Panc1 (cell line): ENCODE results near the gene NCK2. TPM values are rescaled to one million over a fixed set of nuclear protein-coding genes. Genes with fewer than 3 reads are reported as not detected.

ENCODE experiments used
- ATAC-seq: fragments of 200-7000 bp; cut with Tn5 transposase; 2 replicates; pipeline ENCODE4 v1.9.1; 2020; ENCODE audit warnings: mild to moderate bottlenecking, moderate library complexity
- BruUV-seq: library from RNA; stranded (reverse); fragments of 400-500 nt; replicated peaks from 2 replicates; lab custom pipeline; 2021; lab: Mats Ljungman, UMichigan
- CTCF ChIA-PET: fragments of 300-600 bp; sonication (Branson Sonifier 250); formaldehyde crosslinking; loops from one replicate; lab custom pipeline; 2022; ENCODE audit warnings: antibody characterized with exemption; lab: Charles Lee
- POLR2A ChIA-PET: fragments of 300-600 bp; sonication (Branson Sonifier 250); formaldehyde crosslinking; loops from one replicate; lab custom pipeline; 2022; ENCODE audit warnings: antibody characterized with exemption; lab: Charles Lee
- DNase-seq: peaks from one replicate; pipeline ENCODE4 v3.0.0-alpha.2; 2010; ENCODE audit warnings: low read depth, low spot score
- H3K27ac ChIP-seq: 2 replicates; pipeline ENCODE4 v1.5.1; 2011; ENCODE audit warnings: mild to moderate bottlenecking, low read length, inconsistent platforms
- H3K27me3 ChIP-seq: fragments of 200-500 bp; sonication (Bioruptor generic); 2 replicates; pipeline ENCODE4 v1.6.0; 2014; ENCODE audit warnings: low read length, inconsistent platforms; ENCODE audit not compliant: control insufficient read depth, insufficient read depth
- H3K36me3 ChIP-seq: fragments of 200-500 bp; sonication (Bioruptor generic); 2 replicates; pipeline ENCODE4 v1.5.1; 2014; ENCODE audit warnings: inconsistent platforms, mild to moderate bottlenecking, low read length, moderate library complexity; ENCODE audit not compliant: control insufficient read depth, insufficient read depth
- H3K4me1 ChIP-seq: 2 replicates; pipeline ENCODE4 v1.5.1; 2011; ENCODE audit warnings: inconsistent platforms, mild to moderate bottlenecking, low read length, moderate library complexity; ENCODE audit not compliant: control insufficient read depth, insufficient read depth
- H3K4me3 ChIP-seq, 2 experiments: 2 replicates each; pipeline ENCODE4 v1.5.1; 2011 to 2012; ENCODE audit warnings: low read depth in 2 of 2, low read length in 2 of 2, mild to moderate bottlenecking in 2 of 2, inconsistent platforms in 1 of 2, moderate library complexity in 1 of 2
- H3K9me3 ChIP-seq: fragments of 200-500 bp; sonication (Bioruptor generic); 2 replicates; pipeline ENCODE4 v1.5.1; 2014; ENCODE audit warnings: low read depth, mild to moderate bottlenecking, inconsistent platforms, low read length, moderate library complexity; ENCODE audit not compliant: control insufficient read depth, insufficient read depth
- POLR2AphosphoS5 ChIP-seq: IDR thresholded peaks from 2 replicates; pipeline ENCODE4 v1.6.1; 2012; ENCODE audit warnings: mild to moderate bottlenecking, low read depth, low read length, moderate library complexity
- REST ChIP-seq, 2 experiments: IDR thresholded peaks; 2 replicates each; pipeline ENCODE4 v1.6.1; 2011 to 2012; ENCODE audit warnings: low read depth in 2 of 2, control low read depth in 1 of 2, low read length in 1 of 2, mild to moderate bottlenecking in 1 of 2, moderate library complexity in 1 of 2; ENCODE audit not compliant: insufficient read depth in 1 of 2
- SIN3A ChIP-seq: IDR thresholded peaks from 2 replicates; pipeline ENCODE4 v1.6.1; 2012; ENCODE audit warnings: low read depth, mild to moderate bottlenecking, low read length, moderate library complexity, borderline replicate concordance; ENCODE audit not compliant: insufficient read depth
- TCF7L2 ChIP-seq: IDR thresholded peaks from 2 replicates; pipeline ENCODE4 v1.6.1; 2011; ENCODE audit warnings: mild to moderate bottlenecking, low read depth, low read length, inconsistent platforms
- in situ Hi-C: cut with HindIII; loops from 2 replicates; pipeline ENCODE4 v1.10.0; 2016; ENCODE audit warnings: low sequenced_read_pairs, low pct_unique_long_range_greater_than_20kb
- intact Hi-C: fragments of 100-400 bp; cut with micrococcal nuclease; formaldehyde crosslinking; loops from one replicate; pipeline ENCODE4 v1.10.0; 2022; ENCODE audit not compliant: unreplicated experiment
- total RNA-seq: library from RNA; stranded (reverse); gene quantifications from one replicate; pipeline ENCODE4 v1.2.1, GENCODE V29; 2021; ENCODE audit not compliant: unreplicated experiment
- TF ChIP-seq, protein P1 (sequence below): fragments of 450-650 bp; IDR thresholded peaks from 2 replicates; pipeline ENCODE4 v1.5.1; 2017; ENCODE audit warnings: mild to moderate bottlenecking

The NCK2 gene
- total RNA-seq, 1 experiment from 2014 or later, result 60.7 TPM

GRCh38 chr2:105787376-105788318 lies 42.9 kb downstream of the NCK2 start:
- BruUV-seq, result no TSS peak
- Histone ChIP-seq H3K36me3 (no peaks in the 10 kb centered on the region), H3K27me3 (no peaks in the 10 kb centered on the region), H3K4me3 (no peak overlapping the region), H3K4me1 (no peaks in the 10 kb centered on the region; the same call in 1 of the 2 replicates), H3K27ac (no peak overlapping the region), H3K9me3 (no peaks in the 10 kb centered on the region)
- intact Hi-C loops, result no loop called here
- no peak for DNase-seq
- no peak for ATAC-seq
- ChIA-PET CTCF (no interaction called here), POLR2A (no interaction called here)
- in situ Hi-C loops, result no loop called here
- TF ChIP-seq, protein P1, sequence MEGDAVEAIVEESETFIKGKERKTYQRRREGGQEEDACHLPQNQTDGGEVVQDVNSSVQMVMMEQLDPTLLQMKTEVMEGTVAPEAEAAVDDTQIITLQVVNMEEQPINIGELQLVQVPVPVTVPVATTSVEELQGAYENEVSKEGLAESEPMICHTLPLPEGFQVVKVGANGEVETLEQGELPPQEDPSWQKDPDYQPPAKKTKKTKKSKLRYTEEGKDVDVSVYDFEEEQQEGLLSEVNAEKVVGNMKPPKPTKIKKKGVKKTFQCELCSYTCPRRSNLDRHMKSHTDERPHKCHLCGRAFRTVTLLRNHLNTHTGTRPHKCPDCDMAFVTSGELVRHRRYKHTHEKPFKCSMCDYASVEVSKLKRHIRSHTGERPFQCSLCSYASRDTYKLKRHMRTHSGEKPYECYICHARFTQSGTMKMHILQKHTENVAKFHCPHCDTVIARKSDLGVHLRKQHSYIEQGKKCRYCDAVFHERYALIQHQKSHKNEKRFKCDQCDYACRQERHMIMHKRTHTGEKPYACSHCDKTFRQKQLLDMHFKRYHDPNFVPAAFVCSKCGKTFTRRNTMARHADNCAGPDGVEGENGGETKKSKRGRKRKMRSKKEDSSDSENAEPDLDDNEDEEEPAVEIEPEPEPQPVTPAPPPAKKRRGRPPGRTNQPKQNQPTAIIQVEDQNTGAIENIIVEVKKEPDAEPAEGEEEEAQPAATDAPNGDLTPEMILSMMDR, result no peak
- no peak for TF ChIP-seq REST (IDR thresholded peaks at IDR 0.05; ENCODE audit: insufficient read depth in 1 of 2, low read depth in 2 of 2, low read length in 1 of 2)
- TF ChIP-seq POLR2AphosphoS5, result no peak
- no peak for TF ChIP-seq SIN3A
- TF ChIP-seq TCF7L2, result no peak

GRCh38 chr2:105788670-105789290 lies 44.1 kb downstream of the NCK2 start:
- BruUV-seq, result no TSS peak
- Histone ChIP-seq H3K27ac (no peak overlapping the region), H3K9me3 (no peaks in the 10 kb centered on the region), H3K27me3 (no peaks in the 10 kb centered on the region), H3K4me1 (no peaks in the 10 kb centered on the region; the same call in 1 of the 2 replicates), H3K4me3 (no peak overlapping the region), H3K36me3 (no peaks in the 10 kb centered on the region)
- in situ Hi-C loops (no loop called here), intact Hi-C loops (no loop called here)
- no peak for ATAC-seq
- CTCF ChIA-PET, result no interaction called here
- POLR2A ChIA-PET, result no interaction called here
- no peak for DNase-seq
- TF ChIP-seq REST (IDR thresholded peaks at IDR 0.05; ENCODE audit: insufficient read depth in 1 of 2, low read depth in 2 of 2, low read length in 1 of 2) (no peak), POLR2AphosphoS5 (no peak), TCF7L2 (no peak), SIN3A (no peak)
- TF ChIP-seq, protein P1, result no peak
